GM21529 (cell line): ENCODE data around the gene ADAMTS17.

Experiments
- ATAC-seq: cut with Tn5 transposase; IDR thresholded peaks from one replicate; pipeline ENCODE4 v1.9.1; 2021; ENCODE audit not compliant: unreplicated experiment

ADAMTS17 gene

DNA sequence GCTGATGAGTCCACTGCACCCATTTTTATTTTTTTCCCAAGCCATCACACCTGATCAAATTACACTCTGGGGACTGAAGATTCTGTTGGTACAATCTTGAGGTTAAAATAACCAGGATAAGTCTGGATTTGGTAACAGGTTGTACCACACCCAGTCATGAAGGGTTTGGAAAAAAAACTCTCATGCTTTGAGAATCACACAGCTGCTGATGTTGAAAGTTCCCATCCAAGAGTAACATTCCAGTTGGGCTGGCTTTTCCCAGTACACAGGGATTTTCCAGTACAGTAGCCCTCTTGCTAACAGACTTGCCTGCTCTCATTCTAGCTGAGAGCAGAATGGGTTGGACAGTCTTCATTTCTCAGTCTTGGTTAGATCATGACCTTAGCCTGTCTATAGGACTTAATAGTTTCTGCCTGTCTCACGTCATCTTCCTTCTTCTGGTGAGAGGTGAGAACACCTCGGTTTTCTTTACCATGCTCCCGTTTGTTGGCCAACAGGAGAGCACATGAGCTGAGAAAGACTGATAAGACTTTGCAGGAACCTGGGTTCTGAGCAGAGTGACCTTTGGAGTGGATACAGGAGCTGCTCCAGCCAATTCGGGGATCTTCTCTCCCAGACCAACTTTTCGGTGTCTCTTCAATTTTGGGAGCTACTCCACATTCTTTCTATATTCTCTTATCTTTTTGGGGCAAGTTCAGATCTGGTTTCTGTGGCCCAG is 308.5 kb downstream of the ADAMTS17 start:
- ATAC-seq: no peak

DNA sequence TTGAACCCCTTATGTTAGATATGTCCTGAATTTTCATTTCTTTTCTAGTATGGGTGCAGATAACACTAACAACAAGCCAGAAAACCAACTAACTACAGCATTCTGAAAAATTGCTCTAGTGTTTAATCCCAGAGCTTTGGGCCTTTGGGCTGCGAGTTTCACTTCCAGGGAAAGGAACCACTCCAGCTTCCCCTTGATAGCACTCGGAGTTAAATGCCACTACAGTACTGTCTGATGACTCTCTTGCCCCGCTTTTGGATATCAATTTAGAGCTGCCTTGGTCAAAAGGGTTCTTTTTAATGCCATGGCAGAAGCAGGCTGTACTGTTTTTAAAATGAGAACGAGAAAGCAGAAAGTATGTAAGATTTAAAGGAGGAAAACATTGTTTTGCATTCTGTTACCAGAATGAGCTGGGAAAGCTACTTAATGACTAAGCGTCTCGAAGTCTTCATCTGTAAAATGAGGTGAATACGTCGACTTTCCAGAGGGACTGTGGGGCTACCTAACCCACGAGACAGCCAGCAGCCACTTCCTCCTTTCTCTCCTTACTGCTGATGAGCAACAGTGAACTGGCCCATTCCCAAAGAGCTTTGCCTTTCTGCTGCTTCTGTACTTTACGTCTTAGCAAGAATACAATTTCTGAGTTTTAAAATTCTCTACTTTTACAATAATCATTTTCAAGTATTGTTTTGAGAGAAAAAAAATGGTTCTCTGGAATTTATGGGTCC is 309.3 kb downstream of the ADAMTS17 start:
- ATAC-seq: no peak

DNA sequence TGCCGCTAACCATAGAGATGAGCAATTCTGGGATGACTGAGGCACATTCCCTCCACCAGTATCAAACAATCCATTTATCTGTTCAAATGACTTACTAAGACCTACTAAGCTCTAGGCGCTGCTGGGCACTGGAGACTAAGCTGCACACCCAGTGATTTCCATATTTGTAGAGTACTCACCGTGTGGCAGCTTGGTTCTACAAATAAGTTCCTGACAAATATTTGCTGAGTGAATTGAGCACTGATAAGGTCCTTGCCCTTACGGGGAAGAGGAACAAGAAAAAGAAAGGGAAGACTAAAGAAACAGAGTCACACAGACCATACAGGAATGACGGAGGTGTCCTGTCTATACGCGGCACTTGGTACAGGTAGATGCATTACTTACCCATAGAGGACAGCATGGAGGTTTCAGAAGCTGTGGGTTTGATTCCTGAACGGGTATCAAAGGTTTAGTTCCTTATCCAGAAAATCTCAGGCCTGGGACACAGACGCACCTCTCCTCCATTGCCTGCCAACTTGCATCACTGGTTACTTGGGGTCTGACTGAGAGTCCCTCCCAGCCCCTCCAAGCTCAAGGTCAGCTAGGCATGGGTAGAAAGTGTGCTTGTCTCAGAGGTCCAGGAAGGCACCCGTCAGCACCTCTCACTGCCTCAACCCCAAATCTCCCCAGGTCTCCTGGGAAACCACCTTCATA is 310.0 kb downstream of the ADAMTS17 start:
- ATAC-seq: no peak

DNA sequence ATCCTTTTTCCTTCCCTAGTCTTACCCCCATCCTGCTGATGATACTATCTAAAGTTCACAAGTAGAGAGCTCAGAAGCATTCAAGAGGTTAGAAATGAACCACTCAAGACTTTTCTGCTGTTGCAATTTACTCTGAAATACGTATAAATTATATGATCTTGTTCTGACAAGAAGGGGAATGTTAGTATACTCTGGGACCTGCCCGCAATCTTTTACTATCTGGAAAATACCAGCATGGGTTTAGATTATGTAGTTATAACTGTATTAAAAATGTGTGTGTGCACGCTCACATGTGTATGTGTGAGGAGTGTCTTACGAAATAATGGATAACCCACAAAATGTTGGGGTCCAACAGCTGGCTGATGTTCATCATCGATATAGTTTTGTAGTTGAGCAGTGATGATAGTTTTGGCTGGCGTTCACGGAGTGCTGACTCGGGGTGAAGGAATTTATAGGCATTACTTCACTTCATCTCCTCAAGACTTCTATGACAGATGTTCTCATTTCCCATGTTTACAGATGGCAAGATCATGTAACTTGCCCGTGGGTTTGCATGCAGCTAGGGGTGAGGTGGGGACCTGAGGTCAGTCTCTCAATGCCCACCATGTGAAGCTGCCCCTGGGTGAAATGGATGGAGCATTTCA is 311.1 kb downstream of the ADAMTS17 start:
- no peak for ATAC-seq

DNA sequence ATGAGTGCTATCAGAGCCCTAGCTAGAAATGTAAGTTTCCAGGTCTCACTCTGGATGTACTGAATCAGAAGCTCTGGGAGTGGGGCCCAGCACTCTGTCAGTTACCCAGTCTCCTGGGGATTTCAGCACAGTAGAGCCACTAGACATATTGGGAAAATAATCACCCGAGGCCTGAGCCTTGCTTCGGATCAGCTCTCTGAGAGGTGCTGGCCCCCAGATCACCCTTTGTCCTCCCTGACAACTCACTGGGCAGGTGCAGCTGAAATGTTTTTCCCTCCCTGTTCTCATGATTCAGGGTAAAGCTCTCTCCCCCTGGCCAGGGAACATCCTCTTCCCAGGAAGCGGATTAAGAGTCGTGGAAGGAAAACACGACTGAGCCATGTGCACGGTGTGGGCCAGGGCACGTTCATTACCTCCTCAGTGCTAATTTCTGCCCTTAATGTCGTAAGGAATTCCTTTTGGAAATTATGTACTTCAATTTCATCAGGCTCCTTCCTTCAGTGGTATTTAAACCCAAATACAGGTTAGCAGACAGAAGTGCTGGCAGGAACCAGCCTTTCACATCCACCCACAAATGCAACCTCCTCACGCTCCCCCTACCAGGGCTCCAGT is 311.8 kb downstream of the ADAMTS17 start:
- no peak for ATAC-seq

DNA sequence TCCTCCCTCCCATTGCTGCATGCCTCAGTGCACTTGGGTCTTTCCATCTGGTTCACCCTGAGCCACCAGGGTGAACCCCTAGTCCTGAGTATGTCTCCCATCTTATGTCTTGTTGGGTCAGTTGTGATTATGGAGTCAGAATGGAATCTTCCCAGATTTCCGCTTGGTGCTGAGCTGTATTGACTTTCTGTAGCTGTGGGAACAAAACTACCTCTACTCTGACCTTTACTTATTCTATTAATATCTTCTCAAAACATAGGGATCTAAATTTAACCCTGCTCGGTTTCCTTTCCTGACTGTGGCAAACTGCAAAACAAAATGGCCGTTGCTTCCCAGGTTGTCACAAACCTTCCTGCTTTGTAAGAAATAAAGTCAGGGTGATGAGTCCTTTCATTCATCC is 312.7 kb downstream of the ADAMTS17 start:
- no peak for ATAC-seq

DNA sequence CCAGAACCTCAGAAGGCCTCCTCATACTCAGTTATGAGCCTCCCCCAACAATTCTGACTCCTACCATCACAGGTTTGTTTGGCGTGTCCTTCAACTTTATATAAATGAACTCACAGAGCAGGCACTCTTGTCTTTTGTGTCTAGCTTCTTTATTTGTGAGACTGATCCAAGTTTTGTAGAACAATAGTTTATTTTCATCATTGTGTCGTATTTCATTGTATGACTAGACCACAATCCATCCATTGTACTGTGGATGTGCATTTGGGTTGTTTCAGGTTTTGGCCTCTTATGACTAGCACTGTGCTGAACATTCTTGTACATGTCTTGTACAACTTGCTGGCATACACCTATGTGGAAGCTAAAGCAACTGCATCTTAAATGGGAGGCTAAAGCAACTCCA is 315.7 kb downstream of the ADAMTS17 start:
- ATAC-seq: no peak

DNA sequence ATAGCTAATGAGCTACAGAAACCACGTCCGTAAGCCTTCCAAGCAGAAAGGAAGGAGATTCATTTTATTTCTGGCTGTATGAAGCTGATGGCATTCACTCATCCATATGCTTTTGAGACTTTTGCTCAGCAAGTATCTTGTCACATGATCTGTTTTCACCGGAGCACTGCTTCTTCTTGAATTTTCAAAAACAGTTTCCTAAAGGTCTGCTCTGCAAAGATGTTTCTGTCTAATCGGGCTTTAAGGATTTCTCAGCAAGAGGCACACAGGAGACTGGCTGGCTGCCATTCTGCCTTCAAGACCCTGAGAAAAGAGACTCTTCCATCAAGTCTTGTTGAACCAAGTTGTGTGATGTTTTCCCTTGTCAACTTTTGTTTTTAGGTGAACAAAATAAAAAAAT is 319.0 kb downstream of the ADAMTS17 start:
- ATAC-seq: no peak

DNA sequence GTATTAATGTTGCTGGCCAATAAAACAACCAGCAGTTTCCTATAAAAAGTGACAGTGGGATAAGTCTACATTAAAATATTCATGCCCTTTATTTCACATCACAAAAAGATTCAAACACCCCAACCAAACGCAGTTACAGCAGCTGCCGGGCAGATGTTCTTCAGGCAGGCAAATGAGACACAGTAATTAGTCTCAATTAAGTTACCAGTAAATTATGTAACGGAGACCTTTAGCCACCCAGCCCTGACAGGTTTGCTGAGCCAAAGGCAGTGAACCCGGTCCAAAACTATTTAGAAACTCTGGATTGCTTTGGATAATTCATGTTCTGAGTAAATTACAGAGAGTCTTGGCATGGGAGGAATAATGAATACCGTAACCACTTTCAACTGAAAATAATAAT is 319.4 kb downstream of the ADAMTS17 start:
- no peak for ATAC-seq

DNA sequence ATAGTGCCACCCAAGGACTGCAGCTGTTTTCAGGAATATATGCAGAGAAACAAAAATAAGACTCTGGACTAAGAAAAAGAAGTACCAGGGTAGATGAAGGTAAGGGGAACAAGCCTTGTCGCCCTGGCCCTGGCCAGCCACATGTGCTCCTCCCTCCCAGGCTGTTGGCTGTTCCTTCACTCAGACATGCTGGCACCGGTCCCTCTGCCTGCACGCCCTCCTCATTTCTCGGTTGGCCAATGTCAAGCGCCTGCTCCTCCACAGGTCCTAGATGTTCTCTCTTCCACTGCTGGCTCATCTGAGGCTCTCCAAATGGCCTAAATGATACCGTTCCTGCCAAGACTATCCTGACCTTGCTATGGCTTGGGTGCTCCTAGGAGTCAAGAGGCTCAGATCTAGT is 320.1 kb downstream of the ADAMTS17 start:
- ATAC-seq: no peak

DNA sequence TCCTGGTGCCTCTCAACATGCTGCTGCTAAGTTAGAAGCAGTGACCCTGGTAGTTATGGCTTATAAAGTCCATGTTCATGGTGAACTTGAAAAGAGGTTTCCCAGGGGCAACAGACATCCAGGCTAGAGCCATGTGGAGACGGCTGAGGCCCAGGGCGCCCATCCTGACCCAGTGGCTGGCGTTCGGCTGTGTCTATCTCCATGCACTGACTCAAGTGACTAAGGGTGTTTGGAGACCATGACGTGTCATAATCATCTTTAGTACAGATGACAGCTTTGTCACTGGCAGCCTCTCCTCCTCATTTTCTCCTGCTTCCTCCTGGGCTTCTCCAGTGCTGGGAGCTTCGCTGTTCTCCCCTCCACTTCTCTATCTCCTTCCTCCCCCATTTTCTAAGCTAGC is 321.2 kb downstream of the ADAMTS17 start:
- ATAC-seq: no peak

DNA sequence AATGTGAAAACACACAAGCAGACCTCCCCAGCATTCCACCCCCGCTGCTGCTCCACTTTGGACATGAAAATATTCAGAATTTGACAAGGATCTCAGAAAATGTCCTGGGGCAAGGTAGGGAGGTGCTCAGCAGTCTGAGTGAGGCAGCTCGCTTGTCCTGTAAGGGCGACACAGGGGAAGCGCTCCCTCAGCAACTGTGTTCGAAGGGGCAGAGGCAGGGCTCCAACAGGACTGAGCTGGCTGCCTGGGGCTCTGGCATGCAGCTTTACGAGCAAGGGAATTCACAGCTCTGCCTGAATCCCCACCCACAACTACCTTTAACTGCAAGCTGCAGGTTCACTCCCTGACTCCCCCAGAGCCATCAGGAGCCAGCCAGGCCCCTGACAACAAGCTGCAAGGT is 321.6 kb downstream of the ADAMTS17 start:
- no peak for ATAC-seq

DNA sequence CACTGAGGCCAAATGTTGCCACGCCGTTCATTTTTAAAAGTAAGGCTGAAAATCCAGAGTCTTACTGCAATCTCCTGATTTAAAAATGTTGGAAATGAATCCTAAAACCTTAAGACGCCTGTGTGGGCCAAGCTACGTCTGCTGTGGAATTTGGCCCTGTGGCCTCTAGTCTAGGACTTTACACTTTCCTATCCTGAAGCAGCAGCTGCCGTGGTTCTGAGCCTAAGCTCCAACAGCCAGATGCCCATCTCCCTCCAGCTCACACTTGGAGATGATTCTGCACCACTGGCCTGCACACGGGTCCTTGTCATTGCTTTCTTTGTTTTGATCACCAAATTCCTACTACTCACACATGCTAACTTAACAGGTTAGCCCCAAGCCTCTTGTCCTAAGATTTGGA is 322.2 kb downstream of the ADAMTS17 start:
- no peak for ATAC-seq

DNA sequence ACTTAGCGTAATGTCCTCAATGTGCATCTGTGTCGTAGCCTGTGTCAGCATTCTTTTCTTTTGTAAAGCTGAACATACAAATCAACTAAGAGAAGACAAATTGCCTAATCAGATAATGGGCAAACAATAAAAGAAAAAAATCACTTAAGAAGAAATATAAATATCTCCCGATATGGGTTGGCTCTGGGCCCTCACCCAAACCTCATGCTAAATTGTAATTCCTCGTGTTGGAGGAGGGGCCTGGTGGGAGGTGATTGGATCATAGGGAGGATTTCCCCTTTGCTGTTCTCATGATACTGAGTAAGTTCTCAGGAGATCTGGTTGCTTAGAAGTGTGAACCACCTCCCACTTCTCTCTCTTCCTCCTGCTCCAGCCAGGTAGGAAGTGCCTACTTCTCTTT is 323.6 kb downstream of the ADAMTS17 start:
- no peak for ATAC-seq

DNA sequence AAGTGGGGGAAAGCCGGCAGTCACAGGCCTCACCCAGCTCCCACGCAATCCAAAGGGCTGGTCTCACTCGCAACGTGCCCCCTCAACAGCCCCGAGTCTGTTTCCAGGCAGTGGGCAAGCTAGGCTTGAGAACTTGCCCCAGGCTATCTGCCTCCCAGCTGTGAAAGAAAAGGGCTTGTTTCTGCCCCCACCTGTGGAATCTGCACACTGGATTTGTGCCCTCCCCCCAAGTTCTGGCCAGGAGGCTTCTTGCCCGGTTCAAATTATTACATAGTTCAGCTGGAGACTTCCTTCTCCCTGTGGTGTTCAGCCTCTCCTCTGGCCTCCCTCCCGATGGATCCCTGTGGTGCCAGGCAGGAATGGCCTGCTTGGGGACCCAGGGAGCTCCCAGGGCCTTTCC is 324.6 kb downstream of the ADAMTS17 start:
- ATAC-seq: no peak

DNA sequence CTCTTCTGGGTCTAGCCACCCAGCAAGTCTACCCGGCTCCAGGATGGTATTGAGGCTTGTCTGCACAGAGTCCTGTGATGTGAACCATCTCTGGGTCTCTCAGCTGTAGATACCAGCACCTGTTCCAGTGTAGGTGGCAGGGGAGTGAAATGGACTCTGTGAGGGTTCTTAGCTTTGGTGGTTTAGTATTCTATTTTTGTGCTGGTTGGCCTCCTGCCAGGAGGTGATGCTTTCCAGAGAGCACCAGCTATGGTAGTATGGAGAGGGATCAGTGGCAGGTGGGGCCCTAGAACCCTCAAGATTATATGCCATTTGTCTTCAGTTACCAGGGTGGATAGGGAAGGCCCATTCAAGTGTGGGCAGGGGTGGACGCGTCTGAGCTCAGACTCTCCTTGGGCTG is 325.1 kb downstream of the ADAMTS17 start:
- no peak for ATAC-seq

DNA sequence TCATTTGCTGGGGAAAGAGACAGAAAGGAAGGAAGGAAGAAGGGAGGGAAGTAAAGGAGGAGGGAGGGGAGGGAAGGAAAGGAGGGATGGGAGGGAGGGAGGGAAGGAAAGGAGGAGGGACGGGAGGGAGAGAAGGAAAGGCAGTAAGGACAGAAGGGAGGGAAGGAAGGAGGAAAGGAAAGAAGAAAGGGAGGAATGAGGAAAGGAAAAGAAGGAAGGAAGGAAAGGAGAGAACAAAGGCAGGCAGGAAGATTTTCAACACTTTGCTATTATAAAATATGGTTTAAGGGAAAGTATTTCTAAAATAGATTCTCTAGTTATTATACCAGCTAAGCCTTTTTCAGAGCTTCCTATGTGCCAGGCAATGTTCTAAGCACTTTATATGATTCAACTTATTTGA is 330.5 kb downstream of the ADAMTS17 start:
- ATAC-seq: no peak

DNA sequence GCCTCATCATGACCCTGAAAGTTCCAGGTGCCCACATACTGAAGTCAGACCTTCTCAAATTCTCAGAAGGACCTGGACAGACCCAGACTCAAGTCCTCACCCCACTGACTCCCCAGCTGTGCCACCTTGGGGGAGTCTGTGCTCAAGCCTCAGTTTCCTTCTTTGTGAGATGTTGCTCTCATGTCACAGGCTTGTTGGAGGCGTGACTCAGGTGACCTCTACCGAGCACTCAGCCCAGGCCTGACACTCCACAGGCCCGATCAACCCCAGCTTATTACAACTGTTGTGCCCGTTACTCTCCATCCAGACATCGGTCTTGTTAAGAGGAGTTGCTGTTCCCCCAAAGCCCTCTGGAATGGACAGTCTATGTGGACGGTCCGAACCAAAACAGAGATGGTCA is 332.4 kb downstream of the ADAMTS17 start:
- ATAC-seq: no peak

DNA sequence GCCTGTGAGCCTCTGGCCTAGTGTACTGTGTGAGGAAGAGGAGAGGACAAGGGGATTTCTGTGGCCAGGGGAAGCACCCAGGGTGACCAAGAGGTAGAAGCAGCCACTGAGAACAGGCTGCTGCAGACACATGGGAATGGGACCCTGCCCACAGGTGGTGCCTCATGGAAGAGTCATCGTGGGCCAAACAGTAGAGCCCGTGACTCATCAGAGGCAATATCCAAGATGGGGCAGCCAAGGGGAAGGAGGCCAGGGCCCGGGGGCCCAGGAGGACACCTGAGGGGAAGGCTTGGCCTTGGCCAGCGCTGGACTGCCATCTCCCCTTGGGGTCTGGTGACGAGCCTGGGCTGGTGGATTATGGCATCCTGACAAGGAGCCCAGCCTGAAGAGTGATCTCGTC is 333.5 kb downstream of the ADAMTS17 start:
- no peak for ATAC-seq

DNA sequence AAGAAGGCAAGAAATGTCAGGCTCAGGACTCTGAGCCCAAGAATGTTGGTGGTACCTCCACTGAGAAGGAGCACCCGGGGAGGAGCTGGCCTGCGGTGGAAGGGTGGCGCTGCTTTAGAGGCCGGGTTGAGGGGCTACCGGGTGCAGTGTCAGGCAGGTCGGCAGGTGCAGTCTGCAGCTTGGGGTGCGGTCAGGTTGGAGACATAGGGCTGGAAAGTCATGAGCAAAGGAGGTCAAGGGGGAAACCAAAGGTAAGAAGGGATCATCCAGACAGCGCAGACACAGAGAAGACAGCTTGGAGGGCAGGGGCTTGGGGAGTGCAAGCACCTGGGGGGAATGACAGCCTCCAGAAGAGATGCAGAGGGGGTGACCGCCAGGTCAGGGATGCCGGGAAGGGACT is 334.2 kb downstream of the ADAMTS17 start:
- no peak for ATAC-seq

DNA sequence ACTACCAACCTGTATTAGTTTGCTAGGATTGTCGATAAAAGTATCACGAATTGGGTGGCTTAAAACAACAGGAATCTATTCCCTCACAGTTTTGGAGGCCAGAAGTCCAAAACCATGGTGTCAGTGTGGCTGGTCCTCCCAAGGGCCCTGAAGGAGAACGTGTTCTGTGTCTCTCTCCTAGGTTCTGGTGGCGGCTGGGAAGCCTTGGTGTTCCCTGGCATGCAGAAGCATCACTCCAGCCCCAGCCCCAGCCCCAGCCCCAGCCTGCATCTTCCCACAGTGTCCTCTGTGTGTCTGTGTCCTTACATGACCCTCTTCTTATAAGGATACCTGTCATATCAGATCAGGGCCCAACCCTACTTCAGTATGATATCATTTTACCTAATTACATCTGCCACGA is 336.1 kb downstream of the ADAMTS17 start:
- ATAC-seq: no peak
